SKM-1 treated with dmso at 0.1 percent for 144 hours (cell line): ENCODE measurements around the gene RGS8.

ENCODE experiments used
- DNase-seq: peaks from one replicate; lab custom pipeline; 2025; ENCODE audit not compliant: unreplicated experiment; lab: John Stamatoyannopoulos, UW

Gene RGS8

DNA sequence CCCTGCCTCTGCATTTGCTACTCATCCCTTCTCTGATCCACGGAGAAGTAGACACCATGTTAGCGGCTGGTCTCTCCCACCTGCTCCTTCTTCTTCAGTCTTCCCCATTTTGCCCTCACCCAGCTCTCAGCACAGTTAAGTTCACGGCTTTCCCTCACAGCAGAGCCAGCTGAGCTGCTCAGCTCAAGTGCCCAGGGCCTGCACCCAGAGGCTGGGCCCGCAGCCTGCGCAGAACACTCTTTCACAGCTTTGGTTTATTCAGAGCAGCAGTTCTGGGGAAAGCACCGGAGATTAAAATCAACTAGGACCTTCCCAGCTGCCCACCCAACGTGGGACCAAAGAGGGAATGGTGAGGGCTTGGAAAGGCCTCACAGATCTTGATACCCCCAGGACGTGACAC lies 41.9 kb downstream of the RGS8 start:
- DNase-seq, result no peak

DNA sequence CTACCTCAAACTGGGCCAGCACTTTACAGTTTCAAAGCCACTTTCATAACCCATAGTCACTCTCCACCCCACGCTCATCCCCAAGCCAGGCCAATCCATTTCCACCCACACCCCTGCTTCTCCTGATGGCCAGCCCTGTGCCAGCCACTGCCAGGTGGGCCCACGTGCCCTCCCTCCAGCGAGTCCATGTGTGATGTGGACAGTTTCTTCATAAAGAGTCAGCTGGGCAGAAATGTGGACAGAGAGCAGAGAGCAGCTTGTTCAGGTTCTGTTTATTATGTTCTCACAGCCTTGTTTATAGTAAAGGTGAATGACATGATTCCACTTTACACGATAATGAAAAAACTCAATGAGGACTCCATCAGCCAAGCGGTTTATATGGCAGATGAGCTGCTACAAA lies 42.8 kb downstream of the RGS8 start:
- no peak for DNase-seq

- DNase-seq, result no peak
Measured at GRCh38 chr1:182639330-182639729, 45.1 kb downstream of the RGS8 start.

DNA sequence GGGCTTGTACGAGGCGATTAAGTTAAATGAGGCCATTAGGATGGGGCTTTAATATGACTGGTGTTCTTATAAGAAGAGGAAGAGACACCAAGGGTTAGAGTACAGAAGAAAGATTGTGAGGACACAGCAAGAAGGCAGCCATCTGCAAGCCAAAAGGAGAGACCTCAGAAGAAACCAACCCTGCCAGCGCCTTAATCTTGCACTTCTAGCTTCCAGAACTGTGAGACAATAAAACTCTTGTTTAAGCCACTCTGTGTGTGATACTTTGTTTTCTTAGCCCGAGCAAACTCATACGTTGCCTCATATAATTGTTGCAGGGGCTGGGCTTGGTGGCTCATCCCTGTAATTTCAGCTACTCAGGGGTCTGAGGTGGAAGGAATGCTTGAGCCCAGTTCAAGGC lies 46.6 kb downstream of the RGS8 start:
- no peak for DNase-seq

GRCh38 chr1:182635871-182636270 lies 48.5 kb downstream of the RGS8 start:
- no peak for DNase-seq
